Body of pancreas (tissue), 4 donors: ENCODE data around the gene RBM12.

Experiments used
- CTCF ChIP-seq, 7 experiments: fragments of 450-650 bp in 4 of 7; fragments of 200-600 bp in 3 of 7; sonication (generic) in 3 of 7; IDR thresholded peaks; one replicate each; pipeline ENCODE4 v1.5.1; 2016 to 2019; ENCODE audit warnings: antibody characterized with exemption in 7 of 7
- POLR2A ChIP-seq, 3 donors: fragments of 450-650 bp; IDR thresholded peaks; one replicate each; pipeline ENCODE4 v1.6.1; 2016; ENCODE audit warnings: antibody characterized with exemption in 3 of 3, mild to moderate bottlenecking in 2 of 3

DNA sequence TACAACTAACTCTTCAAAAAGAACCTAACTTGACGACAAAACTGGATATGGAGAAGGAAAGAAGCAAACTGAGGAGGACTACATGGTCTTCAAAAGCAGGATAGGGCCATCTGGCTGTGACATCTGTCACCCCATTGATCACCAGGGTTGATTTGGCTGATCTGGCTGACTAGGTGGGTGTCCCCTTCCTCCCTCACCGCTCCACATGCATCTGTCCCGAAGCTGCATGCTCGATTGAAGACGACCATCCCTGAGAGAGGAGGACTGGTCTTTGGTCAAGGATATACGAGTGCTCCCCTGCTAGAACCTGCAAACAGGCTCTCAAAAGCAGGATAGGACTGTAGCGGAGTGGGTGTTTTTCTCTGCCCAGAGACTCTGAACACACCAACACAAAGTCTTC is 21.7 kb downstream of the RBM12 start:
- TF ChIP-seq CTCF (IDR thresholded peaks at IDR 0.05) (no peak), POLR2A (IDR thresholded peaks at IDR 0.05) (no peak)
